ENCODE measurements around the gene TOMM20. TPM values are rescaled to one million over a fixed set of nuclear protein-coding genes. Genes with fewer than 3 reads are reported as not detected.

TOMM20 gene
- total RNA-seq, 1 donor from 2014 or later = 143 TPM

- Mint-ChIP-seq H3K4me1 (ENCODE audit: low read depth, unreplicated experiment) (peaks cover 3% of the 10 kb centered on the region), H3K27ac (ENCODE audit: unreplicated experiment) (no peak overlapping the region), H3K9me3 (ENCODE audit: unreplicated experiment) (no peaks in the 10 kb centered on the region), H3K36me3 (ENCODE audit: low read depth, unreplicated experiment) (peaks cover 26% of the 10 kb centered on the region), H3K4me3 (ENCODE audit: unreplicated experiment) (no peak overlapping the region), H3K27me3 (ENCODE audit: low read depth, unreplicated experiment) (no peaks in the 10 kb centered on the region)
- Histone ChIP-seq H3K9ac (ENCODE audit: low read length) (no peak overlapping the region), H3K36me3 (ENCODE audit: insufficient read depth, low read length) (peaks cover 64% of the 10 kb centered on the region), H3K4me2 (ENCODE audit: low read length) (no peak overlapping the region), H3K27me3 (ENCODE audit: insufficient read depth, low read length) (no peaks in the 10 kb centered on the region), H3K9me3 (ENCODE audit: insufficient read depth, low read depth, low read length) (no peaks in the 10 kb centered on the region), H3K79me2 (ENCODE audit: insufficient read depth, low read length) (peaks cover 30% of the 10 kb centered on the region), H3K27ac (ENCODE audit: low read depth, low read length) (no peak overlapping the region), H2AFZ (ENCODE audit: low read depth, low read length) (no peak overlapping the region), H4K20me1 (ENCODE audit: insufficient read depth, low read length) (peaks cover 24% of the 10 kb centered on the region), H3K4me1 (ENCODE audit: insufficient read depth, low read length) (no peaks in the 10 kb centered on the region), H3K4me3 (ENCODE audit: insufficient read depth, low read depth, low read length) (no peak overlapping the region)
- no peak for TF ChIP-seq CTCF (IDR thresholded peaks at IDR 0.05; ENCODE audit: insufficient read depth, low read depth, low read length)
- TF ChIP-seq EZH2 (IDR thresholded peaks at IDR 0.05; ENCODE audit: insufficient read depth, low read length) = no peak
- no peak for DNase-seq (ENCODE audit: low read depth)
- FAIRE-seq = no peak
Measured at GRCh38 chr1:235149824-235150223, 21.2 kb upstream of the TOMM20 start.

- peaks cover 18% of the 10 kb centered on the region for H3K36me3 Mint-ChIP-seq (ENCODE audit: low read depth, unreplicated experiment)
- H3K27ac Mint-ChIP-seq (ENCODE audit: unreplicated experiment) = no peak overlapping the region
- no peak overlapping the region for H3K27ac ChIP-seq (ENCODE audit: low read depth, low read length)
- H3K4me2 ChIP-seq (ENCODE audit: low read length) = no peak overlapping the region
- peaks cover 34% of the 10 kb centered on the region for H4K20me1 ChIP-seq (ENCODE audit: insufficient read depth, low read length)
- H3K9ac ChIP-seq (ENCODE audit: low read length) = no peak overlapping the region
- DNase-seq (ENCODE audit: low read depth) (no peak), FAIRE-seq (no peak)
- H3K9me3 ChIP-seq (ENCODE audit: insufficient read depth, low read depth, low read length) = no peaks in the 10 kb centered on the region
- no peaks in the 10 kb centered on the region for H3K9me3 Mint-ChIP-seq (ENCODE audit: unreplicated experiment)
- H3K79me2 ChIP-seq (ENCODE audit: insufficient read depth, low read length) = peaks cover 43% of the 10 kb centered on the region
- no peak overlapping the region for H2AFZ ChIP-seq (ENCODE audit: low read depth, low read length)
- no peak overlapping the region for H3K4me3 ChIP-seq (ENCODE audit: insufficient read depth, low read depth, low read length)
- no peaks in the 10 kb centered on the region for H3K27me3 Mint-ChIP-seq (ENCODE audit: low read depth, unreplicated experiment)
- no peak overlapping the region for H3K4me3 Mint-ChIP-seq (ENCODE audit: unreplicated experiment)
- H3K4me1 ChIP-seq (ENCODE audit: insufficient read depth, low read length) = no peaks in the 10 kb centered on the region
- H3K27me3 ChIP-seq (ENCODE audit: insufficient read depth, low read length) = no peaks in the 10 kb centered on the region
- TF ChIP-seq CTCF (IDR thresholded peaks at IDR 0.05; ENCODE audit: insufficient read depth, low read depth, low read length) (no peak), EZH2 (IDR thresholded peaks at IDR 0.05; ENCODE audit: insufficient read depth, low read length) (no peak)
- H3K4me1 Mint-ChIP-seq (ENCODE audit: low read depth, unreplicated experiment) = peaks cover 3% of the 10 kb centered on the region
- peaks cover 63% of the 10 kb centered on the region for H3K36me3 ChIP-seq (ENCODE audit: insufficient read depth, low read length)
Measured at GRCh38 chr1:235147269-235147668, 18.6 kb upstream of the TOMM20 start.

- Mint-ChIP-seq H3K27me3 (ENCODE audit: low read depth, unreplicated experiment) (no peaks in the 10 kb centered on the region), H3K4me3 (ENCODE audit: unreplicated experiment) (no peak overlapping the region), H3K4me1 (ENCODE audit: low read depth, unreplicated experiment) (peaks cover 2% of the 10 kb centered on the region), H3K36me3 (ENCODE audit: low read depth, unreplicated experiment) (peaks cover 20% of the 10 kb centered on the region), H3K9me3 (ENCODE audit: unreplicated experiment) (no peaks in the 10 kb centered on the region), H3K27ac (ENCODE audit: unreplicated experiment) (no peak overlapping the region)
- H3K9me3 ChIP-seq (ENCODE audit: insufficient read depth, low read depth, low read length) = no peaks in the 10 kb centered on the region
- H3K27me3 ChIP-seq (ENCODE audit: insufficient read depth, low read length) = no peaks in the 10 kb centered on the region
- TF ChIP-seq EZH2 (IDR thresholded peaks at IDR 0.05; ENCODE audit: insufficient read depth, low read length) = no peak
- no peak for TF ChIP-seq CTCF (IDR thresholded peaks at IDR 0.05; ENCODE audit: insufficient read depth, low read depth, low read length)
- H3K79me2 ChIP-seq (ENCODE audit: insufficient read depth, low read length) = peaks cover 37% of the 10 kb centered on the region
- DNase-seq (ENCODE audit: low read depth) = no peak
- no peak overlapping the region for H3K4me3 ChIP-seq (ENCODE audit: insufficient read depth, low read depth, low read length)
- no peaks in the 10 kb centered on the region for H3K4me1 ChIP-seq (ENCODE audit: insufficient read depth, low read length)
- peaks cover 50% of the 10 kb centered on the region for H3K36me3 ChIP-seq (ENCODE audit: insufficient read depth, low read length)
- H3K27ac ChIP-seq (ENCODE audit: low read depth, low read length) = no peak overlapping the region
- no peak for FAIRE-seq
- no peak overlapping the region for H2AFZ ChIP-seq (ENCODE audit: low read depth, low read length)
- peaks cover 24% of the 10 kb centered on the region for H4K20me1 ChIP-seq (ENCODE audit: insufficient read depth, low read length)
- H3K9ac ChIP-seq (ENCODE audit: low read length) = no peak overlapping the region
- H3K4me2 ChIP-seq (ENCODE audit: low read length) = no peak overlapping the region
Measured at GRCh38 chr1:235145639-235146038, 17.0 kb upstream of the TOMM20 start.
